ENCODE data around the gene PLXNA3.
A peak's percentile ranks its signal among the peaks of the same experiment; 100 is the strongest.

PLXNA3 gene

GRCh38 chrX:154515966-154516655 is 58.0 kb downstream of the PLXNA3 start, which contains the start of gene FAM3A:
Gene FAM3A (minus strand): TSS chrX:154516232. CDS start chrX:154515772, 460 bp downstream.
- H3K9me3 ChIP-seq = no peaks in the 10 kb centered on the region
- no peaks in the 10 kb centered on the region for H3K27me3 ChIP-seq
- H3K36me3 ChIP-seq = no peaks in the 10 kb centered on the region
- peak within 1 kb of the TSS; percentile 89 for H3K27ac ChIP-seq
- peaks cover 13 to 14% of the 10 kb centered on the region in 2 experiments for H3K4me1 ChIP-seq (ENCODE audit: control insufficient read depth in 1 of 2, insufficient read depth in 1 of 2, low read depth in 1 of 2, low read length in 1 of 2)
- peak; percentile 19 for TF ChIP-seq CTCF (IDR thresholded peaks at IDR 0.05)
- peak within 1 kb of the TSS; percentile 64 to 68 for H3K4me3 ChIP-seq (ENCODE audit: low read depth in 1 of 2, low read length in 1 of 2)

- H3K27ac ChIP-seq = peak overlapping the region; percentile 89
Measured at GRCh38 chrX:154516656-154517100, 58.6 kb downstream of the PLXNA3 start.

GRCh38 chrX:154517101-154517781 is 59.2 kb downstream of the PLXNA3 start:
- no peaks in the 10 kb centered on the region for H3K9me3 ChIP-seq
- peaks cover 13 to 14% of the 10 kb centered on the region in 2 experiments for H3K4me1 ChIP-seq (ENCODE audit: control insufficient read depth in 1 of 2, insufficient read depth in 1 of 2, low read depth in 1 of 2, low read length in 1 of 2)
- TF ChIP-seq CTCF (IDR thresholded peaks at IDR 0.05) = no peak
- no peak overlapping the region for H3K27ac ChIP-seq
- H3K4me3 ChIP-seq (ENCODE audit: low read depth in 1 of 2, low read length in 1 of 2) = no peak overlapping the region
- no peaks in the 10 kb centered on the region for H3K27me3 ChIP-seq
- H3K36me3 ChIP-seq = no peaks in the 10 kb centered on the region

More at GRCh38 chrX:154516656-154517100, 58.6 kb downstream of the PLXNA3 start:
- H3K36me3 ChIP-seq = no peaks in the 10 kb centered on the region
- peak overlapping the region; percentile 64 to 68 for H3K4me3 ChIP-seq (ENCODE audit: low read depth in 1 of 2, low read length in 1 of 2)
- no peaks in the 10 kb centered on the region for H3K9me3 ChIP-seq
- TF ChIP-seq CTCF (IDR thresholded peaks at IDR 0.05) = no peak
- H3K4me1 ChIP-seq (ENCODE audit: control insufficient read depth in 1 of 2, insufficient read depth in 1 of 2, low read depth in 1 of 2, low read length in 1 of 2) = peaks cover 13 to 14% of the 10 kb centered on the region in 2 experiments
- no peaks in the 10 kb centered on the region for H3K27me3 ChIP-seq

GRCh38 chrX:154519389-154519788 is 61.3 kb downstream of the PLXNA3 start:
- H3K27me3 ChIP-seq = no peaks in the 10 kb centered on the region
- H3K4me1 ChIP-seq (ENCODE audit: control insufficient read depth in 1 of 2, insufficient read depth in 1 of 2, low read depth in 1 of 2, low read length in 1 of 2) = peaks cover 13 to 14% of the 10 kb centered on the region in 2 experiments
- H3K9me3 ChIP-seq = no peaks in the 10 kb centered on the region
- no peak for TF ChIP-seq CTCF (IDR thresholded peaks at IDR 0.05)
- H3K27ac ChIP-seq = no peak overlapping the region
- no peaks in the 10 kb centered on the region for H3K36me3 ChIP-seq
- no peak overlapping the region for H3K4me3 ChIP-seq (ENCODE audit: low read depth in 1 of 2, low read length in 1 of 2)

GRCh38 chrX:154525606-154526490 is 67.8 kb downstream of the PLXNA3 start:
- peaks cover 10% of the 10 kb centered on the region in 2 experiments for H3K4me1 ChIP-seq (ENCODE audit: control insufficient read depth in 1 of 2, insufficient read depth in 1 of 2, low read depth in 1 of 2, low read length in 1 of 2)
- no peak for TF ChIP-seq CTCF (IDR thresholded peaks at IDR 0.05)
- H3K36me3 ChIP-seq = peaks cover 9% of the 10 kb centered on the region
- H3K27ac ChIP-seq = no peak overlapping the region
- H3K27me3 ChIP-seq = no peaks in the 10 kb centered on the region
- H3K4me3 ChIP-seq (ENCODE audit: low read depth in 1 of 2, low read length in 1 of 2) = no peak overlapping the region
- H3K9me3 ChIP-seq = no peaks in the 10 kb centered on the region

All from neutrophil (primary cell).